Stimulated activated CD4-positive, alpha-beta T cell treated with anti-CD3 and anti-CD28 coated beads, Interleukin-2, amount 100 ng/mL, for 48 hours (primary cell): ENCODE measurements around the gene ZNHIT2.
"Not testable (repeated sequence)": the region's sequence is repeated elsewhere in the genome, so short reads cannot be mapped to it uniquely, and the experiment has no call there.

Source experiments
- DNase-seq, 2 donors: peaks; one replicate each; pipeline ENCODE4 v3.0.0-alpha.2; 2020

The ZNHIT2 gene

GRCh38 chr11:65118891-65119669, 1.6 kb upstream of the ZNHIT2 start:
- not testable (repeated sequence) for DNase-seq

GRCh38 chr11:65118097-65118837, 766 bp upstream of the ZNHIT2 start:
- DNase-seq, result no peak

GRCh38 chr11:65116370-65117205, 913 bp downstream of the ZNHIT2 start:
- DNase-seq, result peak in 1 of 2 donors; percentile 64

GRCh38 chr11:65115361-65116082, 2.0 kb downstream of the ZNHIT2 start:
- DNase-seq, result no peak

GRCh38 chr11:65114538-65115171, 2.8 kb downstream of the ZNHIT2 start:
- no peak for DNase-seq

- DNase-seq, result no peak
Observed at GRCh38 chr11:65113839-65114238, 3.7 kb downstream of the ZNHIT2 start.

GRCh38 chr11:65113361-65113756, 4.1 kb downstream of the ZNHIT2 start:
- DNase-seq, result no peak

GRCh38 chr11:65112546-65113360, 4.7 kb downstream of the ZNHIT2 start:
- peak; percentile 70 to 78 for DNase-seq

- DNase-seq, result peak; percentile 92 to 94
Observed at GRCh38 chr11:65111744-65112545, 5.6 kb downstream of the ZNHIT2 start, which contains the start of gene TM7SF2. TSS of gene TM7SF2 (plus strand) at chr11:65111872. CDS start at chr11:65112016, 144 bp downstream.

- no peak for DNase-seq
Observed at GRCh38 chr11:65111159-65111743, 6.2 kb downstream of the ZNHIT2 start.

GRCh38 chr11:65110354-65110861, 7.1 kb downstream of the ZNHIT2 start:
- peak; percentile 99 to 100 for DNase-seq

- DNase-seq, result no peak
Observed at GRCh38 chr11:65109231-65110198, 8.0 kb downstream of the ZNHIT2 start.

- no peak for DNase-seq
Observed at GRCh38 chr11:65108469-65109123, 8.9 kb downstream of the ZNHIT2 start.

GRCh38 chr11:65107751-65108468, 9.6 kb downstream of the ZNHIT2 start:
- no peak for DNase-seq

- no peak for DNase-seq
Observed at GRCh38 chr11:65107078-65107477, 10.4 kb downstream of the ZNHIT2 start.

GRCh38 chr11:65104628-65105027, 12.9 kb downstream of the ZNHIT2 start:
- no peak for DNase-seq

GRCh38 chr11:65103476-65103875, 14.0 kb downstream of the ZNHIT2 start:
- DNase-seq, result no peak
